ENCODE measurements around the gene MYH10.
"Not testable (repeated sequence)": the region's sequence is repeated elsewhere in the genome, so short reads cannot be mapped to it uniquely, and the experiment has no call there.

Gene MYH10

DNA sequence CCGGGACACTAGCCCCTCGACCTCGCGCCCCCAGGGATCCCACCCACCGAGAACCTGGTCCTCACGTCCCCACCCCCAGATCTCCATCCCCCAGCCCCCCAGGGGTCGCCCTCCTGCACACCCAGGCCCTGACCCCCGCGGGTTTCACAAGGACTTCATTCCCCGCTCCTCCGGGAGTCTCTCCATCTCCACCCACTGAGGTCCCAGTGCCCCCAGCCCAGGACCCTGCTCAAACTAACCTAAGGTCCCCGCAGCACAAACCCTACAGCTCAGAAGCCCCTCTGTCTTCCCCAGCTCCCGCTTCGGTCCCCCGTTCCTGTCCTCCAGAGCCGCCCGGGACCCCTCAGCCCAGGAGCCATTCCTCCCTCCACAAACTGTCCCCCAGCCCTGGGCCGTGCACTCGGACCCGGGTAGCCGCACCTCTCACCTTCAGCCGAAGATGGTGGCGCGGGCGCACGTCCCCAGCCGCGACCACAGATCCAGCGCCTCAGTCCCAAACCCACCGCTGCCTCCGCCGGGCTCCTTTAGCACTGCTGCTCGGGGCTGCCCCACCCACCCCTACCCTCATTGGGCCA, at the start of gene MYH10:
TSS of gene MYH10 (minus strand) at position 499 of the 575 bp plus-strand sequence. CDS start 7,479 bp downstream, outside the sequence.
- DNase-seq: no peak

DNA sequence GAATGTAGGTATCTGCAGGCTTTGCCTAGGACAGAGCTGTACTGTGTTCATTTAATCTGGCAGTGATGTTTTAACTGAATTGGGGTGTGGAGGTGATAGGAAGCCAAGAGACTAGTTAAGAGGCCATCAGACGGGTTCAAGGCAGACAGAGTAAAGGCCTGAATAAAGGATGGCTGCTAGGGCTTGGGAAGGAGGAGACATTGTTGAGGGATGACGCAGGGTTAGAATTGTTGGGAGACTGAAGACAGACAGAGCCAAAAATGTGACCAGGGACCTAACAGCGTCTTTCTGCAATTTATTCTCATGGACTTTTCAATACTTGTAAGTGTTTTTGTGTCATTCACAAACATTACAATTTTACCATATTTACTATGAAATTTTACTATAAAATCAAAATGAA, 48.6 kb upstream of the MYH10 start:
- no peak for DNase-seq

DNA sequence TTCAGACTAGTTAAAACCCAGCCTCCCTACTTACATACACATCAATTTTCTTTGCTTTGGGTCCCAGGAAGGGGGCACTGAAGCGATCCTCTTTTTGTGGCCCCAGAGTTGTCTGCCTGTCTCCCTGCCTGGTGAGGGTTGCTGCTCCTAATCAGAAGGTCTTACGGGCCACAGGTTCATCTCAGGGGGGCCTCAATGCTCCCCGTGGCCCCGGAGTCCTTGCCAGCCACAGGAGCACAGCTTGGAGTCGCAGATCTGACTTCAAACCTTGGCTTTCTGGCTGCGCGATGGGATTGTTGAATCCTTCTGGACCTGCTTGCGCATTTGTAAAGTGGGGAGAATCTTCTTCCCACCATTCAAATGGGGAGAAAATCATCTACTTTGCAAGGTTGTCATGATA, 44.8 kb upstream of the MYH10 start:
- no peak for DNase-seq

DNA sequence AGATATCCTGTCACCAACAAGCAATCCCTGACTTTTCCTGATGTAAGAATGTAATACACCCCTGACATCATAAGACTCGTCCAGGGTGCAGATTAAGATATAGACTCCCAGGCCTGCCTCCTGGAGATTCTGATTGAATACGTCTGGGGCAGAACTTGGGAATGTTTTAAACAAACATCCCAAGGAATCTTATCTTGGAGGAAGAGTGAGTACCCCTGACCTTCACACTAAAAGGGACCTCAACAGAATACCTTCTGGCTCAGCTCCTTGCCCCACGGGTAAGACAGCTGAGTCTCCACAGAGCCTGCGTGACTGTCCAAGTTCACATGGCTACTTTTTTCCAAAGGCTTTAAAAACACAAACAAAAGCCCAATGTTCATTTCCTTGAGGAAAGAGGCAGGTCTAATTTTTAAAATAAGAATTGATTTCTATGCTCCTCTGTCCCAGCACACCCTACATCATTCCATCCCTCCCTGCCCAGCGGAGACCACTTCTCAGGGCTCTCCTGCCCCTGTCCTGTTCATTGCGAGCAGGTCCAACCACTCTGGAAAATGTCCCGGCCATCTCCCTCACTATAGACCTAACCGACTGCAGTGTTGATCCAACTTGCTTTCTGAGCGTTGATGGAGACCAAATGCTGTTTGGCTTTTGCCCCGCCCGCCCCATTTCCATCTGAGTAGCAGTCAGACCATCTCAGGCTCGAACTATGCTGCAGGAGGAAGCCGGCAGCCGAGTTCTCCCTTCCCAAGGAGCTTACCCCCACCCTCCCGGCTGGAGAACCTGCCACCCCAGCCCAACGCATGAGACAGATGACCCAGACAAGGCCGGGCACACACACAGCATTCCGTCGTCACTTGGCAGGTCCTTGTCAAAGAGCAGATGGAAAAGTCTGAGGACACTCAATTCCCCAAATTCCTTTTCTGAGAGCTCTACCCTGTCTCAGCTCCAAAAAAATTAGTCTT, 44.1 kb upstream of the MYH10 start:
- DNase-seq: no peak

DNA sequence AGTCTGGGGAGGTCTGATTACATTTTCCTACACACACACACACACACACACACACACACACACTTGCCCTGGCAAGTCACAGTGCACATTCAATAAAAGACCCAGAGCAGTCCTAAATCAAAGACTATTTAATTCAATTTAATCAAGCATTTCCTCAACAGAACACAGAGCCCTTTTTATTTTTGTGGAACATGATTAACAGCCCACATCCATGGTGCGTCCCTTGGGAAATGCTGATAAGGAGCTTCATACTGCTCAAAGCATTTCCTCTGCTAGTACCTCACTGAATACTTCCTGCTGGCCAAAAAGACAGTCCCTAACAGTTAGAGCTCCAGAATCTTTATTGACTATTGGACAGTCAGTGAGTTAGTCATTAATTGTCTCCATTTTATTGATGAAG, 43.1 kb upstream of the MYH10 start:
- DNase-seq: no peak

DNA sequence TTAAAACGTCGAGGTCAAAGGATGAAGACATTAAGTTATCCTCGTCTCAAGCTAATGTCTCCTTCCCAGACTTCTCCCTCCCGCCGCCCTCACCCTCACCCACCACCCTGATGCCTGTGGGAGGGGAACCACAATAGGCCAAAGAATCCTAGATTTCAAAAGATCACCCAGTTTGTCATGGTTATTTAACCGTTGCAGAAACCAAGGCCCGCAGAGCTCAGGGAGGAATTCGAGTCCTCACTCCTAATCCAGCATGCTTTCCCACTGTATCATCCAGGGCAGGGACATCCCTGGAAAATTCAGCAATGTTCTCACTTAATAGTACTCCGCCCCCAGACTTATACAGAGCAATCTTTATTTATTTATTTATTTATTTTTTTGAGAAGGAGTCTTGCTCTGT, 41.8 kb upstream of the MYH10 start:
- no peak for DNase-seq

DNA sequence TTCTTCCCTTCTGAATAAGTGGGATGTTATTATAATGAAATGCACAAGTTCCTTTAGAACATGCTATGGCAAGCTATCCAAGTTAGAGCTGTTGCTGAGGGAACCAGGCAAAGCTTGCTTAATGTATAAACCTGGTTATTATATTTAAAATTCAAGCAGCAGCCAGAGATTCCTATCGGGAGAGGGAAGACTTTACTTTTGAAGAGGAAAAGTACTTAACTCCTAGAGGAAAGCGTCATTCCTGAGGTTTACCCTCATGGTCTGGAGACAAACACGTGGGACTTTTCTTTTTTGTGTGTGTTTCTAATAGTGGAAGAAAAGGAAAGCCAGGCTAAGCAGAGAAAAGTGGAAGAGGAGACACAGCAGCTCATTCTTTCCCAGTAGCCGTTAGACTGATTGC, 39.9 kb upstream of the MYH10 start:
- no peak for DNase-seq

DNA sequence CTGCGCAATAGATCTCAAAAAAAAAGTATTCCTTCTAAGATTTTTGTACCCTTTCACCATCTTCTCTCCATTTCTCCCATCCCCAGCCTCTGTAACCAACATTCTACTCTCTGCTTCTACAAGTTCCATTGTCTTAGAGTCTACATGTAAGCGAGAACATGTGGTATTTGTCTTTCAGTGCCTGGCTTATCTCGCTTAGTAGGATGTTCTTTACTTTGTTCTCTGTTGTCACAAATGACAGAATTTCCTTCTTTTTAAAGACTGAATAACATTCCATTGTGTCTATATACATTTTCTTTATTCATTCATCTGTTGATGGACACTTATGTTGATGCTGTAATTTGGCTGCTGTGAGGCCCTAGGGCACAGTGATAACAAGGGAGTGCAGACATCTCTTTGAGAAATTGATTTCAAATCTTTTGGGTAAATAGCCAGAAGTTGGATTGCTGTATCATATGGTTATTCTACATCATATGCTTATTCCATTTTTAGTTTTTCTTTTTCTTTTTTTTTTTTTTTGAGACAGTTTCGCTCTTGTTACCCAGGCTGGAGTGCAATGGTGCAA, 37.7 kb upstream of the MYH10 start:
- no peak for DNase-seq

DNA sequence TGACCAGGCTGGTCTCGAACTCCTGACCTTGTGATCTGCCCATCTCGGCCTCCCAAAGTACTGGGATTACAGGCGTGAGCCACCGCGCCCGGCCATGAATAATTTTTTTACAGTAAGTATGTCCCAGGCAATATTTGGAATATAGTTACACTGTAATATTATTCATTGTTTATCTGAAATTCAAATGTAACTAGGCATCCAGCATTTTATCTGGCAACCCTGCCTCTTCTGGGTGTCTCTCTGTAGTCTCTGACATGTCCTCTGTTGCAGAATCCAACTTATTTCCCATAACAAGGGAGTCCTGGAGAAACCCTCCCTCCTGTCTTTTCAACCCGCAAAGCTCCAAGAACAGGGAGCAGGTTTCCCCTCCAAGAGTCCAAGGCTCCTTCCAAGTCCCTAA, 36.9 kb upstream of the MYH10 start:
- DNase-seq: no peak

DNA sequence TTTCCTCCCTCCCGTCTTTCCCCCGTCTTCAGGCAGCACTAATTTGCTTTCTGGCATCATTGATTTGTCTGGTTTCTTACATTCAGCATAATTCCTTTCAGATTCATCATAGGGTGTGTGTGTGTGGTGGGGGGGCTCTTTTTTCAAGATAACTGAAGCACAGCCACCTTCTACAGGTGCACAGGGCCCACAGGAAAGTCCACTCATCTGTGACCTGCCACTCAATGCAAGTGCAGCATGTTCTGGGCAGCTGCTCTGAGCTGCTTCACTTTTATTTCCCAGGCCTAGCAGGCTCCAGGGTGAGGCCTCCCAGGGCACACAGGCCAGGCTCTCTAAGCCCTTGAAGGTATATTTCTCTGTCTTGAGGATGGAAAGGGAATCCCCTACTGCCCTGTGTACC, 35.2 kb upstream of the MYH10 start:
- no peak for DNase-seq

DNA sequence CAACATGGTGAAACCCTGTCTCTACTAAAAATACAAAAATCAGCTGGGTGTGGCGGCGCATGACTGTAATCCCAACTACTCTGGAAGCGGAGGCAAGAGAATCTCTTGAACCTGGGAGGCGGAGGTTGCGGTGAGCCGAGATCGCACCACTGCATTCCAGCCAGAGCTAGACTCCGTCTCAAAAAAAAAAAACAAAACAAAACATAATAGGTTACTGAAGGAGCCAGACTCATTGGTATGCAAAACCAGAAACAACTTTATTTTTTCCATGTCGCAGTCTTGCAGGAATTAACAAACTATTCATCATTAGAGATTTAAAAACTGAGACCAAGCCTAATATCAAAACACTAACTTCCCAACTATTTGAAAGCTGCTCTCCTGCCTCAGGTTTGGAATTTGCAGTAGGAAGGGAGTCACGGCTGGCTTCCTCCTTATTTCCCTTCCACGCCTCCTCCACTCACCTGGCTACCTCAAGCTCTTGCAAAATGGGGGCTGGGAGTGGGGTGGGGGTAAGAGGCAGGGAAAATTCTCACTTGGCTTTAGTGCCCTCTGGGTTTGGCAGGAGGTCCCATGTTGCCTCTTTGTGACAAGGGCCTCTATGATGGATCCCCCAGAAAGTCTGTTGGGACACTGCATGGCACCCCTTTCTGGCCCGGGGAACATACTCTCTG, 34.1 kb upstream of the MYH10 start:
- no peak for DNase-seq

DNA sequence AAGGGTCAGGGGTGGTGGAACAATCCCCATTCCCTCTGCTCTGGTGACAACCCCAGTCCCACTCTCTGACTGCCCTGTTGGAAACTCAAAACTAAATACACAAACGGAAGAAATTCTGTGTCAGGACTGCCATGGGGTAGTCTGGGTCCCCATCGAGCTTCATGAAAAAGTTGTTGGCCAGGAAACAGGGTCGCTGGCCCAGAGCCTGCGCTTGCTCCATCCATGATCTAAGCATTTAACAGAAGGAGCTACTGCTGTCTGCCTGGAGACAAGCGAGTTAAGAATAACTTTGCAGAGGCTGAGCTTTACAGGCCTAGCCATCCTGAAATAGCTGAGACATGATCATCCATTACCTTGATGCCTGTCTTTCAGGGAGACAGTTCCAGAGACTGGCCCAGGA, 32.4 kb upstream of the MYH10 start:
- DNase-seq: no peak

DNA sequence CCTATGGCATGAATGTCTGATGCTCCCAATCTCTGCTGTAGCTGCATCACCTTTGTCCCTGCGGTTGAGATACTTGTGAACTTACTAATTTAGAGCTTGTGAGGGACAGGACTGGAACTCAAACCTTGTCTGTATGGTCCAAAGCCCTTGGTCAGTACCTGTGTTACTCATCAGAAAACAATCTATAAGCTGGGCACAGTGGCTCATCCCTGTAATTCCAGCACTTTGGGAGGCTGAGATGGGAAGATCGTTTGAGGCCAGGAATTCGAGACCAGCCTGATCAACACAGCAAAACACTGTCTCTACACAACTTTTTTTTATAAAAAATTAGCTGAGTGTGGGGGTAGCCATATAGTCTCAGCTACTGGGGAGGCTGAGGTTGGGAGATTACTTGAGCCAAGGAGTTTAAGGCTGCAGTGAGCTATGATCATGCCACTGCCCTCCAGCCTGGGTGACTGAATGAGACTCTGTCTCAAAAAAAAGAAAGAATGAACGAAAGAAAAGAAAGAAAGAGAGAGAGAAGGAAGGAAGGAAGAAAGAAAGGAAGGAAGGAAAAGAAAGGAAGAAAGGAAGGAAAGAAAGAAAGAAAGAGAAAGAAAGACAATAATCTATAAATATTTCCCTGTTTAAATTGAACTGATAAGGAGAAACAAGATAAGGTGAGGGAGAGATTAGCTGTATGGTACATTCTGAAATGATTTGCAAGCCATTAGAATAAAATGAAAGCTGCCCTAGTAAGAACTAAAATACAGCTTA, 31.7 kb upstream of the MYH10 start:
- no peak for DNase-seq

DNA sequence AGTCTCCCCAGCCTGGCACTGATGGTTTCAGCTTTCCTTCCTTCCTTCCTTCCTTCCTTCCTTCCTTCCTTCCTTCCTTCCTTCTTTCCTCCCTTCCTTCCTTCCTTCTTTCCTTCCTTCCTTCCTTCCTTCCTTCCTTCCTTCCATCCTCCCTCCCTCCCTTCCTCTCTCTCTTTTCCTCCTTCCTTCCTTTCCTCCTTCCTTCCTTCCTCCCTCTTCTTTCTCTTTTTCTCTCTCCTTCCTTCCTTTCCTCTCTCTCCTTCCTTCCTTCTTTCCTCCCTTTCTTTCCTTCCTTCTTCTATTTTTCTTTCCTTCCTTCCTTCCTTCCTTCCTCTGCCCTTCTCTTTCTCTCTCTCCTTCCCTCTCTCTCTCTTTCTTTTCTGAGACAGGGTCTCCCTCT, 30.2 kb upstream of the MYH10 start:
- not testable (repeated sequence) for DNase-seq

DNA sequence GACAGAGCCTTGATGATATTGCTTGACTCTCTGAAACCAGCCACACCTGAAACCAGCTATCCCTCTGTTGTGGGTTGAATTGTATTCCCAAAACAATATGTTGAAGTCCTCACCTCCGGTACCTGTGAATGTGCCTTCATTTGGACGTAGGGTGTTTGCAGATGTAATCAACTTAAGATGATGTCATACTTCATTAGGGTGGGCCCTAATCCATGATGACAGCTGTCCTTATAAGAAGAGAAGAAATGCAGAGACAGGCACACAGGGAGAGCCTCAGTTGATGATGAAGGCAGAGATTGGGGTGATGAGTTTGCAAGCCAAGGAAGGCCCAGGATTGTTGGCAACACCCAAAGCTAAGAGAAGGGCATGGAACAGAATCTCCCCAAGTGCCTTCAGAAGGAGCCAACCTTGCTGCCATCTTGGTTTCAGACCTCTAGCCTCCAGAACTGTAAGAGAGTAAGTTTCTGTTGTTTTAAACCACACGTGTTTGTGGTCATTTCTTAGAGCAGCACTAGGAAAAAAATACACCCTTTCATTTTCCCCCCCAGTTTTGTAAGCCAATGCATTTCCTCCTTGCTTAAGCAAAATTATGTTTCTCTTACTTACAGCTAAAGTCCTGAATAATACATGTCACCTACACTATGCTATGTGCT, 29.4 kb upstream of the MYH10 start:
- DNase-seq: no peak

DNA sequence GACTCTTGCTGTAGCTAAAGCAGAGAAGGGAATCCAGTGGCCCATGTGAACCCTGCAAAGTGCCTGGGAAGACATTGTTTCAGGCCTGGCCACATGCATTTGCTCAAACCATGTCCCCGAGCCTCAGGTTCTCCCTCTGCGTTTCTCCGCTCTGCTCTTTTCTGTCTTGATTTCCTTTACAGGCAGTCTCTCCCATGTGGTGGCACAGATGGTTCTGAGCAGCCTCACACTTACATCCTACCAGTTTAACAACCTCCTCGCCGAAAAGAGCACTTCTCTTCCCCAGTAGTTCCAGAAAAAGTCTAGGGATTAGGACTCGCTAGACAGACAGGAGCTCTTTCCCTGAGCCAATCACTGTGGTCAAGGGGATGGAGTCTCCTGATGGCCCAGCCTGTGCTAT, 28.3 kb upstream of the MYH10 start:
- no peak for DNase-seq

DNA sequence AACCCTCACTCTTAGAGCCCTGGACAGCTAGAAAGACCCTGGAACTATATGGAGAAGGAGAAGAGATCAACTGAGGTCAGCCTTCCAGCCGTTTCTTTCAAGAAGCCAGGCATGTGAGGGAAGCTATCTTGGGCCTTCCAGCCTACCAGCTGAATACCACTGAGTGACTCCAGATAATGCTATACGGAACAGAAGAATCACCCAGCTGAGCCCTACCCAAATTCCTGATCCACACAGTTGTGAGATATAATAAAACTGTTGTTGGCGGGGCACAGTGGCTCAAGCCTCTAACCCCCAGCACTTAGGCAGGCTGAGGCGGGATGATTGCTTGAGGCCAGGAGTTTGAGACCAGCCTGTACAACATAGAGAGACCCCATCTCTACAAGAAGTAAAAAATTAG, 26.2 kb upstream of the MYH10 start:
- DNase-seq: no peak

DNA sequence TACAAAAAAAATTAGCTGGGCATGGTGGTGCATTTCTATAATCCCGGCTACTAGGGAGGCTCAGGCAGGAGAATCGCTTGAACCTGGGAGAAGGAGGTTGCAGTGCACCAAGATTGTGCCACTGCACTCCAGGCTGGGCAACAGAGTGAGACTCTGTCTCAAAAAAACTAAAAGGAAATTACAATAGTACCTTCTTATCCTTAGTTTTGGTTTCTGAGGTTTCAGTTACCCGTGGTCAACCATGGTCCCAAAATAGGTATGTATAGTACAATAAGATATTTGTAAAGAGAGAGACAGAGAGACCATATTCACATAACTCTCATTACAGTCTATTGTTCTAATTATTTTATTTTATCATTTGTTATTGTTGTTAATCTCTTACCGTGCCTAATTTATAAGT, 24.3 kb upstream of the MYH10 start:
- DNase-seq: no peak

DNA sequence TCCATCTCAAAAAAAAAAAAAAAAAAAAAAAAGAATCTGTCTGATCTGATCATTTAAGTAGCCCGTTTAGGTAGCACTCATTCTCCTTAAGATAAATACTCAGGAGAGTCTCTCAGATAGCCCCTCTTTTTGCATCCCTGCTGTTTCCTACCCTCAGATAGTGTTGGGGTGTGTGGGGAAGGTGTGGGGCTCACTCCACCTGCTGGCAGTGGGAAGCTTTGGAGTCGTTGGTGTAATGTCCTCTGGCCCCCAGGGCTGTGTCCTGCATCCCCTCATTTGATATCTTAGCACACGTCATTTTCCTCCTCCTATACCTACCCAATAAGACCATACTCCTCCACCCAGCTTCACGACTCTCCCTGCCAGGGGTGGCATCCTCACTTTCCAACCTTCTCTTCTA, 20.5 kb upstream of the MYH10 start:
- no peak for DNase-seq

DNA sequence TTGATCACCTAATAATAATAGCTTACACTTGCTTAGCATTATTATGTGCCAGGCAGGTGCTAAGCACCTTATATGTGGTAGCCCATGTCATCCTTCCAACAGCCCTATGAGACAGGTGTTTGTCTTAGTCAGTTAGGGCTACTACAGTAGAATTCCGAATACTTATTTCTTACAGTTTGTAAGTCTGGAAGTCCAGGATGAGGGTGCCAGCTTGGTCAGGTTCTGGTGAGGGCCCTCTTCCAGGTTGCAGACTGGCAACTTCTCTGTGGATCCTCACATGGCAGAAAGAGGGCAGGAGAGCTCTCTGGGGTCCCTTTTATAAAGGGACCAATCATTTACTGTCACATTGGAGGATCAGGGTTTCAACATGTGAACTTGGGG, 19.6 kb upstream of the MYH10 start:
- DNase-seq: no peak

DNA sequence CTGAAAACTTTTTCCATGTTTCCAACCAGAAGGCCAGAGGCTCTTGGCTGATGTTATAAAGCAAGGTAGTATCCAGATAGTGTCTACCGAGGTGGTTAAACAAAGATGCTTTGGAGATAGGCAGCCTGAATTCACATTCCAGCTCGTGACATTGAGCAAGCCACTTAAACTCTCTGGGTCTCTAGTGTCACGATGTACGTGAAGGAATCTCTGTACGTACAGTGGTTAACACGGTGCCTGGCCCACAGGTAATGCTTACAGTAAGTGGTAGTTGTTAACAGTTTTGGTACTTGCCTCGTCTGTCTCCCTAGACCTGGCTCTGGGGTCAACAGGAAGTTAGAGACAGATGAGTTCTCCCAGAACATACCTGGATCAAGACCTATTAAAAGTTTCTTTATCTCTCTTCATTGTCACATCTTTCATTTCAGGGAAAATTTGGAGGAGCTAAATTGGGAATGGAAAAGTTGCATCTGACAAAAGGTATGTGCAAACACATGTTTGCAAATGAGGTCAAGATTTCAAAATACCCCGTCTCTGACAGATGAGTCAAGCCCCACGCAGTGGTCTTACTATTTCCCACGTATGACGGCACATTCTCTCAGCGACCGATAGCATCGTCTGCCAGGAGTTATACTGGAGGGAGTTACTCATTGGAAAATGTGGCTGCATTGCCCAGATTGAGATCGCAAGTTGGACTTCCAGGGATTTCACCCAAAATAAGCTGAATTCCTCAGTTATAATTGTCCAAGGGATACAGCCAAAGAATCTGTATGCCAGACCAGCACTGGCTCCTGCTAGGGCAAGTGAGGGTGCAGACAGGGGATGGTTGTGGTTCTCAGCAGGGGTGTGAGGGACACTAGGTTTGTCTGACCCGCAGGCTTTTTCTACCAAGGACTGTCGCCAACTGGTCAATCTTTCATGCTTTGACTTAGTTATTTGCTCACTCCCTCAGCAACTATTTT, 18.9 kb upstream of the MYH10 start:
- peak; percentile 91 for DNase-seq
